Brain microvascular endothelial cell (primary cell): ENCODE data around the gene ERBB4.
A peak's percentile ranks its signal among the peaks of the same experiment; 100 is the strongest.

Source experiments
- DNase-seq: peaks from one replicate; pipeline ENCODE4 v3.0.0-alpha.2; 2020
- H3K27ac ChIP-seq: fragments of 250-450 bp; sonication (Bioruptor Pico); 2 replicates; pipeline ENCODE4 v1.5.1; 2020; ENCODE audit warnings: mild to moderate bottlenecking, moderate library complexity
- H3K27me3 ChIP-seq: fragments of 250-450 bp; sonication (Bioruptor Pico); replicated peaks from 2 replicates; pipeline ENCODE4 v1.5.1; 2020; ENCODE audit warnings: mild to moderate bottlenecking
- H3K36me3 ChIP-seq: fragments of 250-450 bp; sonication (Bioruptor Pico); replicated peaks from 2 replicates; pipeline ENCODE4 v1.5.1; 2020; ENCODE audit warnings: mild to moderate bottlenecking
- H3K4me3 ChIP-seq: 2 replicates; pipeline ENCODE4 v1.5.1; 2011; ENCODE audit warnings: low read depth, mild to moderate bottlenecking, control low read depth, low read length, moderate library complexity
- in situ Hi-C: cut with HindIII; loops from 2 replicates; pipeline ENCODE4 v1.10.0; 2017; ENCODE audit warnings: low sequenced_read_pairs, low pct_ligation_motif_present
- TF ChIP-seq, protein P1 (sequence below): IDR thresholded peaks from 2 replicates; pipeline ENCODE4 v1.5.1; 2011; ENCODE audit warnings: low read depth, mild to moderate bottlenecking, moderate library complexity, low read length, control low read depth, inconsistent platforms; ENCODE audit errors: missing control alignments

The ERBB4 gene

DNA sequence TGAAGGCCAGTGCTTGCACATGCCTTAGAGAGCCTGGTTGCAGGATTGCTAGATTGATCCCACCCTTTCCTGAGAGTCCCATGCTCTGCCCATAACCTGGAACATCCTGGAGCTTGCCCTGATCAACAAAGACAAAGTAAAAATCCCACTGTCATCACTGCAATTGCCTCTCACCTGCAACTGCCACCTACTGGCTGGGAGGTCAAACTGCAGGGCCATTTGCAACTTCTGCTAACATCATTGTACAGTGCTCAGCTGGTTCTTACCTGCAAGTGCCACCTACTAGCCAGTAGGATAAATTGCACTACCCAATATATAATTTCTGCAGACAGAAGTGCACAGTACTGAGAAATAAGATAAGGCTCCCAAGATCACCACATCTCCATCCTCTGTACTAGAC is 1034.7 kb downstream of the ERBB4 start:
- Histone ChIP-seq H3K36me3 (no peaks in the 10 kb centered on the region), H3K27ac (no peak overlapping the region), H3K27me3 (no peaks in the 10 kb centered on the region), H3K4me3 (no peak overlapping the region)
- TF ChIP-seq, protein P1, sequence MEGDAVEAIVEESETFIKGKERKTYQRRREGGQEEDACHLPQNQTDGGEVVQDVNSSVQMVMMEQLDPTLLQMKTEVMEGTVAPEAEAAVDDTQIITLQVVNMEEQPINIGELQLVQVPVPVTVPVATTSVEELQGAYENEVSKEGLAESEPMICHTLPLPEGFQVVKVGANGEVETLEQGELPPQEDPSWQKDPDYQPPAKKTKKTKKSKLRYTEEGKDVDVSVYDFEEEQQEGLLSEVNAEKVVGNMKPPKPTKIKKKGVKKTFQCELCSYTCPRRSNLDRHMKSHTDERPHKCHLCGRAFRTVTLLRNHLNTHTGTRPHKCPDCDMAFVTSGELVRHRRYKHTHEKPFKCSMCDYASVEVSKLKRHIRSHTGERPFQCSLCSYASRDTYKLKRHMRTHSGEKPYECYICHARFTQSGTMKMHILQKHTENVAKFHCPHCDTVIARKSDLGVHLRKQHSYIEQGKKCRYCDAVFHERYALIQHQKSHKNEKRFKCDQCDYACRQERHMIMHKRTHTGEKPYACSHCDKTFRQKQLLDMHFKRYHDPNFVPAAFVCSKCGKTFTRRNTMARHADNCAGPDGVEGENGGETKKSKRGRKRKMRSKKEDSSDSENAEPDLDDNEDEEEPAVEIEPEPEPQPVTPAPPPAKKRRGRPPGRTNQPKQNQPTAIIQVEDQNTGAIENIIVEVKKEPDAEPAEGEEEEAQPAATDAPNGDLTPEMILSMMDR, result peak; percentile 31
- no peak for DNase-seq
- in situ Hi-C loops, result no loop called here

DNA sequence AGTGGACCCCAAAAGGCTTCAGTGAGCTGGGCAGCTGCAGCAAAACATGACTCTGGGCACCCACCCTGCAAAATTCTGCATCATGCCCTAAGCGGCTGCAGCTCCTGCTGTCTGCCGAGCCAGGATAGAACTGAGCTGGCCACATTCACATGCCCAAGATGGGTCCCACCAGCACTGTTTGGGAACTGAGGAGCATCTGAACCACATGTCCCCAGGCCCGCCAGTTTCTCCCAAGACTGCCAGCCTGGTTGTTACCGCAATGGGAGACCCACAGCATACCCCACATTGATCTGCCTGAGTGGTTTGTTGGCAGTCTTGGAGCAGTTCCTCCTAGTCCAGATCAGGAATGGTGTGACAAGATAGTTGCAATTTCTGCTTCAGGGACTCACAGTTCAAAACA is 1035.4 kb downstream of the ERBB4 start:
- H3K27me3 ChIP-seq, result no peaks in the 10 kb centered on the region
- H3K36me3 ChIP-seq, result no peaks in the 10 kb centered on the region
- H3K4me3 ChIP-seq, result no peak overlapping the region
- in situ Hi-C loops, result no loop called here
- no peak for DNase-seq
- TF ChIP-seq, protein P1, result no peak
- no peak overlapping the region for H3K27ac ChIP-seq

DNA sequence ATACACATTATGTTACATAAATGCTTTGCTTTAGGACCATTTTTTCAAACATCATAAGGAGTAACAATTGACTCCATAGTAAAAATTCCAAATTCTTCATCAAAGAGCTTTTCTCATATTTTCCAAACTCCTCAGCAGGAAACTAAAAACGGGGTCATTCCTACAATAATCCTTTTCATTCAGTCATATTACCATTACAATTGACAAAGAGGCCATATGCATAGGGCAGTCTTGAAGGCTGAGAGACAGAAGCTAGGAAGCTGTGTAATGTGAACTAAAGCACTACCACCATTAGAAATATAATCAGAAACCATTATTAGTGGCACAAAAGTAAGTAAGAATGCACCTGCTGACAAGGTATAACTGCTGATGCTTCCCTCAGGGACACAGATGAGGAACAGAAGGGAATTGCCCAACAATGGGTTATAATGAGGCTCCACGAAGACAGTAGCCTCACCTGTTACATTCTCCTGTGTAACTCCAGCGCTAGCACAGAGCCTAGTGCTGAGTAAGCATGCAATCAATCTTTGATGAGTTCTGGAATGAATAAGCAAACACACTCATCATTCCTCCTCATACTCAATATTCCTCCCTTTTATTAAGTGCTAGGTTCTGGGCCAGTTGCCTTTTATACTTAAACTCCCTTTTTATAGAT is 1039.9 kb downstream of the ERBB4 start:
- in situ Hi-C loops, result no loop called here
- no peaks in the 10 kb centered on the region for H3K36me3 ChIP-seq
- H3K27ac ChIP-seq, result no peak overlapping the region
- no peak for DNase-seq
- no peak overlapping the region for H3K4me3 ChIP-seq
- no peaks in the 10 kb centered on the region for H3K27me3 ChIP-seq
- TF ChIP-seq, protein P1, result no peak

DNA sequence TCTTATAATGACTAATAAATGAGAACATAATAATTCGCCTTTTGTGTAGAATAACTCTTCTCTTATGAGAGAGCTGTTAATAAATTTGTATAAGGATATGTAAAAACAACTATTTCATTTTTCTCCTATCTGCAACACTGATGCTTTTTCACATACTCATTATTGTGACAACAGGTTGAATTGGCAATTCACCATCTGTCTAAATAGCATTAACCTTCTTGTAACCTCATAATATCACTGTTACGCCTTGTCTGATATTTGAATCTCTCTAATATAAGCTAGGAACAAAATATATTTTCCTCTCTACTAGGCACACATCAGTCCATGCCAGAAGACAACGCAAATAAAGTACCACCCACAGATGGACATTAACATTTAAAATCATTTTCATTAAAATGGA is 1043.3 kb downstream of the ERBB4 start:
- H3K27ac ChIP-seq, result no peak overlapping the region
- TF ChIP-seq, protein P1, result no peak
- no peaks in the 10 kb centered on the region for H3K27me3 ChIP-seq
- in situ Hi-C loops, result no loop called here
- no peaks in the 10 kb centered on the region for H3K36me3 ChIP-seq
- no peak overlapping the region for H3K4me3 ChIP-seq
- no peak for DNase-seq

DNA sequence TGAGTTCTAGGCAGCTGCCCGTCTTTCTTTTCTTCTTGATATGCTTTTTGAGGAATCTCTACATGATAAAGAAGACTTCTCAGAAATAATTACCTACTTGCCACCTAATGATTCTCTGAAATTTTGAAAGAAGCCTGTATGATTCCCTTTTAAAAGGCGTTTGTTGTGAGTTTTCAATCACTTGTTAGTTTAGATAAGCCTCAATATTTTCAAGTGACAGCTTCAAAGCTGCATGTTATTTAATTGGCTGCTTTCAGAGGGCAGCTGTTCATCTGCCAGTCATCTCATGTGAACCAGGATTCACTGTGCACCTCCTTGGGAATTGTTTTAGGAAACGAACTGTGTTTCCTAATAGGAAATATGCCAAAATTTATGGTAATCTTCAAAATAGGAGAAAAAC is 1044.1 kb downstream of the ERBB4 start:
- Histone ChIP-seq H3K36me3 (no peaks in the 10 kb centered on the region), H3K27ac (no peak overlapping the region), H3K27me3 (no peaks in the 10 kb centered on the region), H3K4me3 (no peak overlapping the region)
- in situ Hi-C loops, result no loop called here
- TF ChIP-seq, protein P1, result no peak
- DNase-seq, result no peak

DNA sequence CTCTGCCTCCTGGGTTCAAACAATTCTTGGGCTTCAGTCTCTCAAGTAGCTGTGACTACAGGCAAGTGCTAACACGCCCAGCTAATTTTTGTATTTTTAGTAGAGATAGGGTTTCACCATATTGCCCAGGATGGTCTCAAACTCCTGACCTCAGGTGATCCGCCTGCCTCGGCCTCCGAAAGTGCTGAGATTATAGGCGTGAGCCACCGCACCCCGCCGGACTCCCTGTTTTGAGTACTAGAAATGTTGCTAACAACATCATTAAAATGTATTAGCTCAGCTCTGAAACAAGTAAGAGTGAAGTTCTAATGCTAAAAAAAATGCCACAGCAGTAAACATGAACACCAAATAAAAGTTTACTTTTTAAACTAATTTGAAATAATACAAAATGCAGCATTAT is 1044.5 kb downstream of the ERBB4 start:
- Histone ChIP-seq H3K27me3 (no peaks in the 10 kb centered on the region), H3K27ac (no peak overlapping the region), H3K36me3 (no peaks in the 10 kb centered on the region), H3K4me3 (no peak overlapping the region)
- in situ Hi-C loops, result no loop called here
- DNase-seq, result no peak
- TF ChIP-seq, protein P1, result no peak
